Aorta (tissue), 5 donors: ENCODE results near the gene CASP2. TPM values are rescaled to one million over a fixed set of nuclear protein-coding genes. Genes with fewer than 3 reads are reported as not detected.

ENCODE experiments used
- ATAC-seq: fragments of 200-7000 bp; cut with Tn5 transposase; one replicate; pipeline ENCODE4 v1.9.1; 2022; ENCODE audit warnings: moderate library complexity; ENCODE audit not compliant: low FRiP score
- DNase-seq, 2 donors: peaks; one replicate each; pipeline ENCODE4 v3.0.0-alpha.2; 2020
- H3K27ac ChIP-seq, 2 donors: one replicate each; pipeline ENCODE4 v1.5.1; 2013; ENCODE audit warnings: low read length in 2 of 2, mild to moderate bottlenecking in 2 of 2, moderate library complexity in 2 of 2, control low read depth in 1 of 2, inconsistent platforms in 1 of 2, low read depth in 1 of 2
- H3K27me3 ChIP-seq, 2 donors: one replicate each; pipeline ENCODE4 v1.6.1; 2013; ENCODE audit warnings: control low read depth in 1 of 2, low read length in 1 of 2, mild to moderate bottlenecking in 1 of 2, moderate library complexity in 1 of 2; ENCODE audit not compliant: insufficient read depth in 2 of 2, control insufficient read depth in 1 of 2
- H3K36me3 ChIP-seq, 2 donors: one replicate each; pipeline ENCODE4 v1.6.1; 2013; ENCODE audit warnings: control low read depth in 1 of 2, low read length in 1 of 2, mild to moderate bottlenecking in 1 of 2; ENCODE audit not compliant: insufficient read depth in 2 of 2, control insufficient read depth in 1 of 2
- H3K4me1 ChIP-seq, 2 donors: one replicate each; pipeline ENCODE4 v1.6.1; 2013; ENCODE audit warnings: low read length in 2 of 2, control low read depth in 1 of 2, mild to moderate bottlenecking in 1 of 2, moderate library complexity in 1 of 2; ENCODE audit not compliant: insufficient read depth in 2 of 2, control insufficient read depth in 1 of 2
- H3K4me3 ChIP-seq, 2 donors: one replicate each; pipeline ENCODE4 v1.5.1; 2013; ENCODE audit warnings: low read length in 2 of 2, control low read depth in 1 of 2, mild to moderate bottlenecking in 1 of 2
- H3K9me3 ChIP-seq: one replicate; pipeline ENCODE4 v1.6.1; 2013; ENCODE audit warnings: mild to moderate bottlenecking, low read length; ENCODE audit not compliant: control insufficient read depth
- WGBS, 2 donors: extraction: QIAGEN DNeasy Blood & Tissue Kit; methylation state at CpG; one replicate each; pipeline ENCODE4 v1.1.7; 2013; 5-methylcytosine and 5-hydroxymethylcytosine counted together
- intact Hi-C, 2 donors: fragments of 100-400 bp; cut with DNase I; formaldehyde crosslinking; loops; one replicate each; pipeline versions ENCODE4 v1.14.2 to v1.15.0; 2022
- long read RNA-seq, 2 donors: library from polyadenylated mRNA; unstranded; transcript quantifications; one replicate each; pipeline ENCODE4 v2.0.0, GENCODE V29; 2020 to 2021
- polyA plus RNA-seq, 2 donors: library from polyadenylated mRNA; stranded (reverse); fragments of 200-250 nt; gene quantifications; one replicate each; pipeline ENCODE4 v1.2.3, GENCODE V29; 2013
- total RNA-seq, 2 donors: library from RNA; stranded (reverse); fragmentation: NEBNext Ultra II Directional; extraction: Animal tissue kit (Norgen Biotek cat#: 25700); gene quantifications; one replicate each; pipeline ENCODE4 v1.2.1, GENCODE V29; 2021
- donor health status: healthy with polysubstance abuse.
- donor health status: Bipolar disorder and iron deficiency.
- donor health status: DM: no; HTN: no; CAD: no.
- donor health status: DM: no; HTN: no; CAD: no.
- donor health status: DM: yes; HTN: yes; CAD: no.

Gene CASP2
- total RNA-seq: 10 to 100 TPM; 21.7 to 23.9 TPM
- polyA plus RNA-seq: 1 to 10 TPM; 2.6 to 5.9 TPM
- long read RNA-seq, donor 1, partial matches to known transcripts: 0 of 1 reads
- long read RNA-seq, donor 1, other reads (novel, unspliced or antisense): 1 of 1 reads
- long read RNA-seq, donor 2, full-length matches to known transcripts: 3 of 5 reads
- long read RNA-seq, donor 2, partial matches to known transcripts: 0 of 5 reads
- long read RNA-seq, donor 2, other reads (novel, unspliced or antisense): 2 of 5 reads

DNA sequence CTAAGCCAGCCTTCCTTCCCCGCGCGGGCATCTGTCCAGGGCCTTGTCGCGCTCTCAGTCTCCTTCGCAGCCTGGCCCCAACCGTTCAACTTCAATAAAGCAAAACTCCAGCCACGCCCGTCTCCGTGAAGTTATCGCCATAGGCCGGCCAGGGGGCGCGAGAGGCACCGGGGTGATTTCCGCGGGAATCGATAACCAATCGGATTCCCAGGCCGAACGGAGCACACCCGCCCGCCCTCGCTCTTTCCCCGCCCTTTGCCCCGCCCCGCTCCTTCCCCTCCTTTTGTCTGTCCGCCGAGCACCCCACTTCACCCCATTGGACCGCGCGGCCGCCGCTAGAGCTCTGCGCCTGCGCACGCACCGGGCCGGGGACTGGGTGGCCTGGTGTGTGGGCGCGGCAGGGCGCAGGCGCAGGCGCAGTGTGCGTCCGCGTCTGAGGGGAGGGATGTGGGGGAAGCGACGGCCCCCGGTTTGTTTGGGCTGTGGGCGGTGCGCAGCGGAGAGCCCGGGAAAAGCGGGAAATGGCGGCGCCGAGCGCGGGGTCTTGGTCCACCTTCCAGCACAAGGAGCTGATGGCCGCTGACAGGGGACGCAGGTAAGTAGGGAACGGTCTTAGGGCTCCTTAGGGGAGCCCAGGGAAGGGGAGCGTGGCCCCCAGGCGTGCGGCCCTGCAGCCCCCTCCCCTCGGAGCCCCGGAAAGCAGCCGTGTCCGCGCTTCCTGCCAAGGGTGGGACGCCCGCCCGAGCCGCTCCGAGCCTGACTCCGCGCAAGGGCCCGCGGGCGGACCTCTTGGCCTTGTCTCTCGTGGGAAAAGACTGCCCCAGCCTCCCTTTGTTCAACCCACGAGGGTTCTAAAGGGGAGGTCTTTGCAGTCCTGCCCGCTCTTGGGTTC, at the start of gene CASP2:
TSS of gene CASP2 (plus strand) at position 417 of the 892 bp plus-strand sequence. CDS start at position 522, 105 bp downstream.
- WGBS, 2 donors: 1% methylated on average over 69 to 84 of the region's 84 CpGs
- no peaks in the 10 kb centered on the region for H3K9me3 ChIP-seq
- DNase-seq: peak; percentile 99
- peak within 1 kb of the TSS in 1 of 2 donors; percentile 71 for H3K27ac ChIP-seq
- H3K27me3 ChIP-seq: no peaks in the 10 kb centered on the region
- H3K4me3 ChIP-seq: peak within 1 kb of the TSS; percentile 46 to 57
- intact Hi-C loops: no loop called here
- peak; percentile 99 for ATAC-seq
- peaks cover 0 to 3% of the 10 kb centered on the region in 2 donors for H3K36me3 ChIP-seq
- no peaks in the 10 kb centered on the region for H3K4me1 ChIP-seq

DNA sequence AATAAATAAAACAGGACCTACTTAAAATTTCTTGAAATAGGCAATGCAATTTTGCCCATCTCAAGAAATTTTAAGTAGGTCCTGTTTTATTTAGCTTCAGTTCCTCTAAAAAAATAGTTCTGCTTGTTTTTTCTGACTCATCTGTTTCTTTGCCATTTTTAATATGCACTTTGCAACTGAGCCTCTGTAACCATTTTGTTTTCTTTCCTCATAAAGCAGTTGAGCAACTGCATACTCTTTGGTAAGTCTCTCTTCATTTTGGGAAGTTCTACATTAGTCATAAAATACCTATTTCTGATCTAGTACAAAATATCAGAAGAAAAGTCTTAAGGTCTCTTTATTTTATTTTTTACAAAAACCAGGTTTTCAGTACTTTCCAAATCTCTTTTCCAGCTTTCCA, 48.3 kb upstream of the CASP2 start:
- intact Hi-C loops: loop anchor here (2.0 to 10.0 kb wide), 4 partner anchors 62 to 265 kb away; no protein-coding TSS in a partner anchor
- DNase-seq (no peak), ATAC-seq (no peak)
- no peak overlapping the region for H3K4me3 ChIP-seq
- H3K27me3 ChIP-seq: no peaks in the 10 kb centered on the region
- no peaks in the 10 kb centered on the region for H3K36me3 ChIP-seq
- H3K4me1 ChIP-seq: no peaks in the 10 kb centered on the region
- H3K9me3 ChIP-seq: no peaks in the 10 kb centered on the region
- no peak overlapping the region for H3K27ac ChIP-seq

DNA sequence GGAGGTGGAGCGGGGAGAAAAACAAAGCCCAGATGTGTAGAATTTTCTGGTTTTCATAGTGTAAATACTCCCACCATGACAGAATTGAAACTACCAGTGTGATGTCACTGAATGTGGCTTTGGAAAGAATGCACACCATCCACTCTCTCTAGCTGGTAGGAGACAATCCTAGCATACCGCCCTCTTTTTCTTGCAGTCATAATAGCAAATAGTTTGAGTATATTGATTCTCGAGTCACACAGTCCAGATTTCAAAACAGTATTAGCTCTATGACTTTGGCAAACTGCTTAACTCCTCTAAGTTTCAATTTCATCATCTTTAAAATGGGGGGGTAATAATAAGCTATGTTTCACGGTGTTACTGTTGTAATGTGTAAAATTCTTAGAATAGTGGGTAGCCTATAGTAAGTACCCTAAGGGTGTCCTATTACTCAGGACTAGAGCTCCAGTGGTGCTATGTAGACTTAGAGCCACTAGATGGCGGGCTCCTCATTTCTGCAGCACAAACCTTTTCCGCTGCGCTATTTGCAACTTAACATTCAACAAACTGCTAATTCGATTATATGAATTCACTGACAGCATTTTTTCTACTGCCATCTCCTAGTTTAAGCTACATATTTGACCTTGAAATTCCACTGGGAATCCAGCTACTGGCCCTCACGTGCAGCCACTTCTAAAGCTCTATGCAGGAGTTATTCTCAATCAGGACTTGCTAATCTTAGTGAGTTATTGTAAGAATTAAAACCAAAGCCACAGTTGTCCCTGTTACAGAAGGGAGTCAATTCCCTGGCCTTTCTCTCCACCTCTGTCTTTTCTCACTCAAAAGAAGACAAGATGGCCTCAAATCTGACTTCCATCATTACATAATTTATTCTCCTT, 47.6 kb upstream of the CASP2 start:
- peak; percentile 92 for ATAC-seq
- 13 to 14% methylated on average over 9 of the region's 9 CpGs for WGBS, 2 donors
- intact Hi-C loops: loop anchor here (2.0 to 10.0 kb wide), 4 partner anchors 62 to 264 kb away; no protein-coding TSS in a partner anchor
- H3K4me1 ChIP-seq: no peaks in the 10 kb centered on the region
- H3K4me3 ChIP-seq: no peak overlapping the region
- H3K9me3 ChIP-seq: no peaks in the 10 kb centered on the region
- no peaks in the 10 kb centered on the region for H3K27me3 ChIP-seq
- DNase-seq: peak in 1 of 2 donors; percentile 70
- H3K27ac ChIP-seq: no peak overlapping the region
- no peaks in the 10 kb centered on the region for H3K36me3 ChIP-seq

DNA sequence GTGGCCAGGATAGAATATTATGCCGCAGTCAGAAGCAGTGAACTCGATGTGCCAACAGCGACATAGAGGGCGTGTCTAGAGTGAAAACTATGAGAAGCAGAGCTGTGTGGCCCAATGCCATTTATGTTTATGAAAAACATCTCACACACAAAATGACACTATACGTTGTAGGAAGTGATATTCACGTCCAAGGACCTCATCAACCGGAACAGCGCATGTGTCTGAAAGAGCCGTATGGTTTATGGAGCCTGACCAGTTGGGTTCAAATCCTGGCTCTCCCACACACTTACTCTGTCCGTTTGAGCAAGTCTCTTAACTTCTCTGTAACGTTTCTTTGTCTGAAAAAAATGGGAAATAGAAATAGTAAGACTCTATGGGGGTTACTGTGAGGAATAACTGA, 45.8 kb upstream of the CASP2 start:
- WGBS, 2 donors: 89% methylated on average over 11 of the region's 11 CpGs
- no peak for ATAC-seq
- Histone ChIP-seq H3K4me1 (no peaks in the 10 kb centered on the region), H3K4me3 (no peak overlapping the region), H3K27ac (no peak overlapping the region), H3K27me3 (no peaks in the 10 kb centered on the region), H3K9me3 (no peaks in the 10 kb centered on the region), H3K36me3 (no peaks in the 10 kb centered on the region)
- no peak for DNase-seq
- intact Hi-C loops: loop anchor here (2.0 to 10.0 kb wide), 3 partner anchors 60 to 262 kb away; no protein-coding TSS in a partner anchor

DNA sequence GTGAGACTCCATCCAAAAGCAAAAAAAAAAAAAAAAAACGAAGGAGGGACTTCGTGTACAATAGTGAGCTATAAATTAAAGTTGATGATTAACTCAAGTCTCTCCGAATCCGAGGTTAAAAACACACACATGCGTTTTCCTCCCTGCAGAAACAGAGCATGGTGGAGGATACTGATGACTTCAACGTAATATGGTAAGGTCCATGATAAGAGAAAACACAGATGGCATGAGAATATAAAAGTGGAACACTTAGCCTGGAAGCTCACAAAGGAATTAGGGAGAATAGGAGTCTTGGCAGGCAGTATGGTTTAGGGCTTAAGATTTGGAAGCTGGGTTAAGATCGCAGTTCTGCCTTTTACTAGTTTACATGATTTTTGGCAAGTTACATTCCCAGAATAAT, 45.0 kb upstream of the CASP2 start:
- ATAC-seq: no peak
- WGBS, 2 donors: 74 to 82% methylated on average over 6 to 7 of the region's 7 CpGs
- H3K4me3 ChIP-seq: no peak overlapping the region
- H3K27me3 ChIP-seq: no peaks in the 10 kb centered on the region
- intact Hi-C loops: loop anchor here (2.0 to 10.0 kb wide), 3 partner anchors 59 to 262 kb away; no protein-coding TSS in a partner anchor
- no peaks in the 10 kb centered on the region for H3K4me1 ChIP-seq
- no peaks in the 10 kb centered on the region for H3K9me3 ChIP-seq
- no peak for DNase-seq
- H3K27ac ChIP-seq: no peak overlapping the region
- no peaks in the 10 kb centered on the region for H3K36me3 ChIP-seq

DNA sequence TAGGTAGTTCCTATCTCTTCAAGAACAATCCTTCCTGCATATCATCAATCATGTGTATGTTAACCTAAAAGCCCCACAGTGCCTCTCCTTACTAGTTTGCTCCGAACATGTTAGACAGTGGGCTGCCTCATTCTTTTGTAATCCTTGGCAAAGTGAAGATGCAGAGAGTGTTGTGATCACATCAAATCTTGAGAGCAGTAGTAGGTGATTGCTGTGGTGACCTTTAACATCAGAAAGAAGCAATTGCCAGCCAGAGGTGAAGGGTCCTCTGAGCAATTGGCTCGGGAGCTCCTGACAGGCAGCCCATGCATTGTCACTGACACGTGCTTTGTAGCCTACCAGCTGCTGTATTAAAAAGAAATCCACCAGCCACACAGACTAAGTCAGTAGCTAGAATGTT, 44.5 kb upstream of the CASP2 start:
- Histone ChIP-seq H3K4me1 (no peaks in the 10 kb centered on the region), H3K27ac (no peak overlapping the region), H3K27me3 (no peaks in the 10 kb centered on the region), H3K36me3 (no peaks in the 10 kb centered on the region), H3K9me3 (no peaks in the 10 kb centered on the region), H3K4me3 (no peak overlapping the region)
- intact Hi-C loops: loop anchor here (2.0 to 10.0 kb wide), 3 partner anchors 59 to 261 kb away; no protein-coding TSS in a partner anchor
- DNase-seq: no peak
- no peak for ATAC-seq
- 81 to 83% methylated on average over 3 of the region's 3 CpGs for WGBS, 2 donors

DNA sequence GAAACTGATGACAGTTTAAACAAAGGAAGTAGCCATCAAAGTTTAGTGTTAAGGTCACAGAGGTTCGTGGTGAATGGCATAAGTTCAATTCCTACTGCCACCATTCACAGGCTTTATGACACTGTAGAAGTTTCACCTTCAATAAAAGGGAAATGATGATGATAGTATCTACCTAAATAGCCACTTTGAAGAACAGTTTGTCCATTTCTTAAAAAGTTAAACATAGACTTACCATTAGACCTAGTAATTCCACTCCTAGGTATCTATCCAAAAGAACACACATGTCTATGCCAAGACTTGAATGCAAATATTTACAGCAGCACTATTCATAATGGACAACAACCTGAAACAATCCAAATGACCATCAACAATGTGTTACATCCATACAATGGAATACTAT, 43.8 kb upstream of the CASP2 start:
- DNase-seq (no peak), ATAC-seq (no peak)
- no peak overlapping the region for H3K27ac ChIP-seq
- H3K27me3 ChIP-seq: no peaks in the 10 kb centered on the region
- H3K36me3 ChIP-seq: no peaks in the 10 kb centered on the region
- peaks cover 5% of the 10 kb centered on the region for H3K9me3 ChIP-seq
- no peaks in the 10 kb centered on the region for H3K4me1 ChIP-seq
- intact Hi-C loops: loop anchor here (5.0 to 10.0 kb wide), 2 partner anchors 58 to 260 kb away; no protein-coding TSS in a partner anchor
- 78 to 82% methylated on average over 1 of the region's 1 CpG for WGBS, 2 donors
- H3K4me3 ChIP-seq: no peak overlapping the region

DNA sequence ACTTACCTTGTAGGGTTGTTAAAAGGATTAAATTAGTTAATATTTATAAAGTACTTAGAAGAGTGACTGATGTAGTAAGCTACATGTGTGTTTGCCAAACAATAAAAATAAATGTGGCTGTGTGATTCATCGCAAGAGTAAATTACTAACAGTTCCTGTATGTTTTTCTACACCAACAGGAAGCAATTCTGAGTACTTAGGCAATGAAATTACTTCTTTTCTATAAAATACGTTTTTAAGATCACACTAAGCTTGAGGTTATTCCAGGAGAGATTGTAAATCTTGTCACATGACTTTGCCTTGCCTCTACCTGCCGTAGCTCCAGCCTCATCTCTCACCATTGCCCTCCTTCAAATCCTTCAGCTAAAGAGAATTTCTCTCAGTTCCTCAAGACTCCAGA, 43.0 kb upstream of the CASP2 start:
- no peak for DNase-seq
- ATAC-seq: no peak
- intact Hi-C loops: loop anchor here in 1 of 2 donors (10.0 kb wide), 1 partner anchor 260 kb away; no protein-coding TSS in a partner anchor
- Histone ChIP-seq H3K36me3 (no peaks in the 10 kb centered on the region), H3K27ac (no peak overlapping the region), H3K9me3 (peaks cover 7% of the 10 kb centered on the region), H3K4me1 (no peaks in the 10 kb centered on the region), H3K4me3 (no peak overlapping the region), H3K27me3 (no peaks in the 10 kb centered on the region)
- WGBS, 2 donors: 59 to 67% methylated on average over 3 of the region's 3 CpGs
